HCT116 (cell line): ENCODE measurements around the gene DPH6.

ENCODE experiments used
- CEBPB ChIP-seq: IDR thresholded peaks from 2 replicates; pipeline ENCODE4 v1.6.1; 2012; ENCODE audit warnings: low read depth
- ELF1 ChIP-seq: IDR thresholded peaks from 2 replicates; pipeline ENCODE4 v1.6.1; 2012; ENCODE audit warnings: low read depth, borderline replicate concordance
- EZH2 ChIP-seq: fragments of 200-600 bp; sonication (generic); IDR thresholded peaks from 2 replicates; pipeline ENCODE4 v1.6.1; 2017; ENCODE audit warnings: antibody characterized with exemption, mixed run types
- EZH2phosphoT487 ChIP-seq: fragments of 200-600 bp; IDR thresholded peaks from 2 replicates; pipeline ENCODE4 v1.6.1; 2018; ENCODE audit warnings: antibody characterized with exemption, borderline replicate concordance
- FOSL1 ChIP-seq: IDR thresholded peaks from 2 replicates; pipeline ENCODE4 v1.6.1; 2012; ENCODE audit warnings: low read depth
- POLR2A ChIP-seq: IDR thresholded peaks from 2 replicates; pipeline ENCODE4 v1.7.0; 2011; ENCODE audit warnings: borderline replicate concordance; ENCODE audit not compliant: insufficient read depth, insufficient read length; ENCODE audit errors: extremely low read depth
- POLR2AphosphoS5 ChIP-seq: IDR thresholded peaks from 2 replicates; pipeline ENCODE4 v1.6.1; 2011; ENCODE audit warnings: mild to moderate bottlenecking, low read depth, low read length, moderate library complexity
- RAD21 ChIP-seq: IDR thresholded peaks from 2 replicates; pipeline ENCODE4 v1.6.1; 2012; ENCODE audit warnings: low read depth, mild to moderate bottlenecking
- SRF ChIP-seq: IDR thresholded peaks from 2 replicates; pipeline ENCODE4 v1.6.1; 2012; ENCODE audit warnings: low read depth
- ZNF274 ChIP-seq: fragments of 200-500 bp; sonication (Bioruptor generic); IDR thresholded peaks from 2 replicates; pipeline ENCODE4 v1.6.1; 2014; ENCODE audit warnings: mild to moderate bottlenecking, low read depth, low read length, inconsistent platforms
- TF ChIP-seq, protein P1 (sequence below), 3 experiments: fragments of 200-600 bp in 1 of 3; sonication (generic) in 1 of 3; IDR thresholded peaks in 2 of 3; conservative IDR thresholded peaks in 1 of 3; 2 replicates each; pipeline ENCODE4 v1.5.1; 2012 to 2017; ENCODE audit warnings: low read depth in 2 of 3, low read length in 2 of 3, antibody characterized with exemption in 1 of 3, borderline replicate concordance in 1 of 3, control low read depth in 1 of 3, mild to moderate bottlenecking in 1 of 3, mixed read lengths in 1 of 3, mixed run types in 1 of 3, moderate library complexity in 1 of 3; ENCODE audit not compliant: insufficient read depth in 1 of 3
- TF ChIP-seq, protein P2 (sequence below): IDR thresholded peaks from 2 replicates; pipeline ENCODE4 v1.6.1; 2012
- TF ChIP-seq, protein P3 (sequence below): IDR thresholded peaks from 2 replicates; pipeline ENCODE4 v1.6.1; 2011; ENCODE audit warnings: mild to moderate bottlenecking, low read length, moderate library complexity; ENCODE audit not compliant: insufficient replicate concordance; ENCODE audit errors: extremely low read depth
- TF ChIP-seq, protein P4 (sequence below): IDR thresholded peaks from 2 replicates; pipeline ENCODE4 v1.6.1; 2012; ENCODE audit warnings: low read depth

DNA sequence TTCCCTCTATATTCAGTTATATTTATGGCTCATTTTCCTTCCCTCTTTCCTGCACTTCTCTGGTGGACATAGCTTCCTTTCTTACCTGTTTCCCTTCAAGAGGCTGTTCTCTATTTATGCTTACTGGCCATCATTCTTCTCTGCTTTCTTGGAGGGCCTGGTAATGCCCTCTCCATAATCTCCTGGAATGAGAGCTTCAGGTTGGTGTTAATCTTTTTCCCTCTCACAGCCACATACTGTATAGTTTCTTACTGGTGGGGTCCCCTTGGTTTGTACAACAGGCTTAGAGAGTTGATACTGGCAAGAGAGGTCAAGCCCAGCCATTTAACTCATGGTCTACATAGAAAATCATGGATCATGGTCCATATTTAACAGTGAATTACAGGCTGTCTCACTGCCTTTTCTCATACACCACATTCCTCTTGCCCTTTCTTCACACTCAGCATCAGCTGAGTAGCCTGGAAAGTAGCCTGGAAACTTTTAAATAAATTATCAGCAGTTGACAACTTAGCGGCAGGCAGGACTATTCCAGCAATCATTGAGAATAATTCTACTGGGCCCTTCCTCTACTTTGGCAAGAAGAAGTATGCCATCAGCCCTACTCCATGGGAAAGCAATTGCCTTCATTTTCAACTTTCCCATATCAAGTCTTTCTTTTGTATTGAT is 38.0 kb upstream of the DPH6 start:
- TF ChIP-seq, protein P1, sequence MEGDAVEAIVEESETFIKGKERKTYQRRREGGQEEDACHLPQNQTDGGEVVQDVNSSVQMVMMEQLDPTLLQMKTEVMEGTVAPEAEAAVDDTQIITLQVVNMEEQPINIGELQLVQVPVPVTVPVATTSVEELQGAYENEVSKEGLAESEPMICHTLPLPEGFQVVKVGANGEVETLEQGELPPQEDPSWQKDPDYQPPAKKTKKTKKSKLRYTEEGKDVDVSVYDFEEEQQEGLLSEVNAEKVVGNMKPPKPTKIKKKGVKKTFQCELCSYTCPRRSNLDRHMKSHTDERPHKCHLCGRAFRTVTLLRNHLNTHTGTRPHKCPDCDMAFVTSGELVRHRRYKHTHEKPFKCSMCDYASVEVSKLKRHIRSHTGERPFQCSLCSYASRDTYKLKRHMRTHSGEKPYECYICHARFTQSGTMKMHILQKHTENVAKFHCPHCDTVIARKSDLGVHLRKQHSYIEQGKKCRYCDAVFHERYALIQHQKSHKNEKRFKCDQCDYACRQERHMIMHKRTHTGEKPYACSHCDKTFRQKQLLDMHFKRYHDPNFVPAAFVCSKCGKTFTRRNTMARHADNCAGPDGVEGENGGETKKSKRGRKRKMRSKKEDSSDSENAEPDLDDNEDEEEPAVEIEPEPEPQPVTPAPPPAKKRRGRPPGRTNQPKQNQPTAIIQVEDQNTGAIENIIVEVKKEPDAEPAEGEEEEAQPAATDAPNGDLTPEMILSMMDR (IDR thresholded peaks at IDR 0.05 in 2 of 3, conservative IDR thresholded peaks at IDR 0.05 in 1 of 3; ENCODE audit: borderline replicate concordance in 1 of 3, insufficient read depth in 1 of 3, low read depth in 2 of 3, low read length in 2 of 3) = no peak
- TF ChIP-seq EZH2 (no peak), CEBPB (no peak), POLR2A (no peak), POLR2AphosphoS5 (no peak), SRF (no peak), FOSL1 (no peak), EZH2phosphoT487 (no peak), RAD21 (no peak), ELF1 (no peak), ZNF274 (no peak)
- TF ChIP-seq, protein P2, sequence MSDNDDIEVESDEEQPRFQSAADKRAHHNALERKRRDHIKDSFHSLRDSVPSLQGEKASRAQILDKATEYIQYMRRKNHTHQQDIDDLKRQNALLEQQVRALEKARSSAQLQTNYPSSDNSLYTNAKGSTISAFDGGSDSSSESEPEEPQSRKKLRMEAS = no peak
- TF ChIP-seq, protein P3, sequence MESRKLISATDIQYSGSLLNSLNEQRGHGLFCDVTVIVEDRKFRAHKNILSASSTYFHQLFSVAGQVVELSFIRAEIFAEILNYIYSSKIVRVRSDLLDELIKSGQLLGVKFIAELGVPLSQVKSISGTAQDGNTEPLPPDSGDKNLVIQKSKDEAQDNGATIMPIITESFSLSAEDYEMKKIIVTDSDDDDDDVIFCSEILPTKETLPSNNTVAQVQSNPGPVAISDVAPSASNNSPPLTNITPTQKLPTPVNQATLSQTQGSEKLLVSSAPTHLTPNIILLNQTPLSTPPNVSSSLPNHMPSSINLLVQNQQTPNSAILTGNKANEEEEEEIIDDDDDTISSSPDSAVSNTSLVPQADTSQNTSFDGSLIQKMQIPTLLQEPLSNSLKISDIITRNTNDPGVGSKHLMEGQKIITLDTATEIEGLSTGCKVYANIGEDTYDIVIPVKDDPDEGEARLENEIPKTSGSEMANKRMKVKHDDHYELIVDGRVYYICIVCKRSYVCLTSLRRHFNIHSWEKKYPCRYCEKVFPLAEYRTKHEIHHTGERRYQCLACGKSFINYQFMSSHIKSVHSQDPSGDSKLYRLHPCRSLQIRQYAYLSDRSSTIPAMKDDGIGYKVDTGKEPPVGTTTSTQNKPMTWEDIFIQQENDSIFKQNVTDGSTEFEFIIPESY = no peak
- TF ChIP-seq, protein P4, sequence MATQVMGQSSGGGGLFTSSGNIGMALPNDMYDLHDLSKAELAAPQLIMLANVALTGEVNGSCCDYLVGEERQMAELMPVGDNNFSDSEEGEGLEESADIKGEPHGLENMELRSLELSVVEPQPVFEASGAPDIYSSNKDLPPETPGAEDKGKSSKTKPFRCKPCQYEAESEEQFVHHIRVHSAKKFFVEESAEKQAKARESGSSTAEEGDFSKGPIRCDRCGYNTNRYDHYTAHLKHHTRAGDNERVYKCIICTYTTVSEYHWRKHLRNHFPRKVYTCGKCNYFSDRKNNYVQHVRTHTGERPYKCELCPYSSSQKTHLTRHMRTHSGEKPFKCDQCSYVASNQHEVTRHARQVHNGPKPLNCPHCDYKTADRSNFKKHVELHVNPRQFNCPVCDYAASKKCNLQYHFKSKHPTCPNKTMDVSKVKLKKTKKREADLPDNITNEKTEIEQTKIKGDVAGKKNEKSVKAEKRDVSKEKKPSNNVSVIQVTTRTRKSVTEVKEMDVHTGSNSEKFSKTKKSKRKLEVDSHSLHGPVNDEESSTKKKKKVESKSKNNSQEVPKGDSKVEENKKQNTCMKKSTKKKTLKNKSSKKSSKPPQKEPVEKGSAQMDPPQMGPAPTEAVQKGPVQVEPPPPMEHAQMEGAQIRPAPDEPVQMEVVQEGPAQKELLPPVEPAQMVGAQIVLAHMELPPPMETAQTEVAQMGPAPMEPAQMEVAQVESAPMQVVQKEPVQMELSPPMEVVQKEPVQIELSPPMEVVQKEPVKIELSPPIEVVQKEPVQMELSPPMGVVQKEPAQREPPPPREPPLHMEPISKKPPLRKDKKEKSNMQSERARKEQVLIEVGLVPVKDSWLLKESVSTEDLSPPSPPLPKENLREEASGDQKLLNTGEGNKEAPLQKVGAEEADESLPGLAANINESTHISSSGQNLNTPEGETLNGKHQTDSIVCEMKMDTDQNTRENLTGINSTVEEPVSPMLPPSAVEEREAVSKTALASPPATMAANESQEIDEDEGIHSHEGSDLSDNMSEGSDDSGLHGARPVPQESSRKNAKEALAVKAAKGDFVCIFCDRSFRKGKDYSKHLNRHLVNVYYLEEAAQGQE = no peak
